Skin epidermis (tissue), 12 donors: Measurements from ENCODE around the gene ZBTB8A.
A peak's percentile ranks its signal among the peaks of the same experiment; 100 is the strongest.
"Not testable (repeated sequence)": the region's sequence is repeated elsewhere in the genome, so short reads cannot be mapped to it uniquely, and the experiment has no call there.

ENCODE experiments used
- H3K27ac ChIP-seq, 21 experiments: fragments of 200-600 bp; sonication (generic) in 11 of 21; one replicate each; pipeline ENCODE4 v1.5.0; 2020; ENCODE audit warnings: mild to moderate bottlenecking in 3 of 21, inconsistent platforms in 2 of 21, moderate library complexity in 2 of 21
- H3K4me3 ChIP-seq, 7 experiments: fragments of 200-600 bp; sonication (generic) in 2 of 7; one replicate each; pipeline ENCODE4 v1.5.0; 2020; ENCODE audit warnings: inconsistent platforms in 2 of 7, mild to moderate bottlenecking in 2 of 7, moderate library complexity in 1 of 7

Gene ZBTB8A

DNA sequence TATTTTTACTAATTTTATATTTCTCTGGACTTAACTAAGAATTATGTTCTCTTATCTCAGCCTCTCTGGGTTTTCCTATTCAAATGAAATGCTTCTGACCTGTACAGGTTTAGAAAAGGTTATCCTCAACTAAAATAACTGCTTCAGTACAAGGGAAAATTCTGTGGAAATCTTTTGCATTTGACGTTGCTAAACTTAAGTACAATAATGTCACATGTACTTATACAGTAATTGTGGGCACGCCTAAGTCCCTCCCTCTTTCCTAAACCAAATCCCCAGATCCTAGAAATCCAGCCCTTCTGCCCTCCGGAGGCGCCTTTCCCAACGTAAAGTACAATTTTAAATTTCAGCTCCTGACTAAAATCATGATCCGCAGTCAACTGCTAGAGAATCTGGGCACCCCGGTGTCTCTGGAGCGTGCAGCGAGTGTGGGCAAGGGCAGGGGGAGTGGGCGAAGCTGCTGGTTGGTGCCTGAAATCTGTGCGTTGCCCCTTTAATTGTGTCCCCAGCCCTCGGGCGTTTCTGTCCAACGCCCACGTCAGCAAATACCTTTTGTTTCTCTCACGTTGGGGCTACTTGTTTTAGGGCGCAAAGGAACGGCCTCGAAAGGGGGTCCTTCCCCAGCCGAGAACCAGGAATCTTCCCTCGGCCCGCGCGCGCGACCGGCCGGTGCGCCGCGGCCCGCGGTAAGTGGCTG lies at the start of gene ZBTB8A:
ZBTB8A (plus strand) TSS at position 541 of the 697 bp plus-strand sequence. CDS start 53,505 bp downstream, outside the sequence.
- Histone ChIP-seq H3K27ac (peak within 1 kb of the TSS in 17 of 21 experiments; percentile 27 to 79 (median 63)), H3K4me3 (peak within 1 kb of the TSS; percentile 43 to 59 (median 47))

DNA sequence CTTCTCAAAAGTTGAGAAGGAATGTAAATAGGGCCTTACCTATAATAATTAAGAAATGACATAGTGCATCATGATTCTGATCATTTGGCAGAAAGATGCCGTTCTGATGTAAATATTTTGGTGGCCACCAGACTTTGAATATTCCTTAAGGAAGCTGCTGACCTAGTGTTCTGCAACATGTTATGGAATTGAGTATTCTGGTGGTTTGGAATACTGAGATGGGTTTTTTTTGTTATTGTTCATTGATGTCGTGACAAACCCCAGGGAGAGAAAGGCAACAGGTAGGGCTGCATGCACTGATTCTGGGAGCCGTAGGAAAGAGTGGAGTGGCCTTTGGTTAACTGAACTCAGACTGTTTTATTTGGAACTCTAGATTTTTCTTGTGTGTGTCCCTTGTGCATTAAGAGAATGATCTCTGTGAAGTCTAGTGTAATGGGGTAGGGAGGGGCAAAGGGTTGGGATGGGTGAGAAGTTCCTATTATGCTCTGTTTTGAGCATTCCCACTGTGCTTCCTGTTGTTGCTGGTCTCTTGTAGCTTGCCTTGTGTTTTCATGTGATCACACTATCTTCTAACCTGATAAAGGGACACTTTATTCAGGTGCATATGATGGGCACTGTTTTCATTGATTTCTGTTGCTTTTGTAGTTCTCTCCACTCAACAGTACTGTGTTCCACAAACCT lies 49.3 kb upstream of the ZBTB8A start:
- H3K27ac ChIP-seq: no peak overlapping the region
- no peak overlapping the region for H3K4me3 ChIP-seq

DNA sequence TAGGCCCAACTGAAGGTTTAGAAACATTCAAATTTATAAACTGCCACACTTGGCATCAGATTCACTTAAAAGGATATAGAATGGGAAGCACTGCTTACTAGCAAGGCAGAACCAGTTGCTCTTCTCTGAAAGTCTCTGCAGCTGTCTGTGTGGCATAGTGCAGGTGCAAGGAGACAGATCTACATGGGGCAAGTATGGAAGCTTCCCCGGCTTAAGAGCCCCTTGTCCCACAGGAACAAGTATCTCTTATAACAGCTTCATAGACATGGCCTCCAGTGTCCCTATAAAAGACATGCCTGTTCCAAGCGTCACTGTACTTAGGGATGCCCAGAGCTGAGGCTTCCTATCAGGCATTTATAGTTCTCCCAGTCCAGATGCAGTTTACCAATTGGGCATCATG lies 47.8 kb upstream of the ZBTB8A start:
- H3K27ac ChIP-seq: no peak overlapping the region
- H3K4me3 ChIP-seq: no peak overlapping the region

DNA sequence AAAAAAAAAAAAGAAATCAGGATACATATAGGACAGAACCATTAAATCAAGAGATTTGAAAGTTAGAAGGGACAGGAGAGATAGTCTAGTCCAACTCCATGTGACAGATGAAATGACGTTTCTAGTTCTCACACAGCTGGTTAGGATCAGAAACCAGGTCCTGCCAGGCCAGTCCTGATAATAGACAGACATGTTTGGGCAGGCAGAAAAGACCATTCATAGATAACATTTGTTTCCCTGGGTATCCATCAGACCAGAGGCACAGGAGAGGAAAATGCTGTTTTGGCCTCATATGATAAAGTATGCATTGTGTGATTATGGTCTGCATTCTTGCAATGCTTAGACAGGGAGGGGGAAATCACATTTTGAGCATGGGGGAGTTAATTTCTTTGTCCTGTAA lies 45.0 kb upstream of the ZBTB8A start:
- Histone ChIP-seq H3K27ac (no peak overlapping the region), H3K4me3 (no peak overlapping the region)

DNA sequence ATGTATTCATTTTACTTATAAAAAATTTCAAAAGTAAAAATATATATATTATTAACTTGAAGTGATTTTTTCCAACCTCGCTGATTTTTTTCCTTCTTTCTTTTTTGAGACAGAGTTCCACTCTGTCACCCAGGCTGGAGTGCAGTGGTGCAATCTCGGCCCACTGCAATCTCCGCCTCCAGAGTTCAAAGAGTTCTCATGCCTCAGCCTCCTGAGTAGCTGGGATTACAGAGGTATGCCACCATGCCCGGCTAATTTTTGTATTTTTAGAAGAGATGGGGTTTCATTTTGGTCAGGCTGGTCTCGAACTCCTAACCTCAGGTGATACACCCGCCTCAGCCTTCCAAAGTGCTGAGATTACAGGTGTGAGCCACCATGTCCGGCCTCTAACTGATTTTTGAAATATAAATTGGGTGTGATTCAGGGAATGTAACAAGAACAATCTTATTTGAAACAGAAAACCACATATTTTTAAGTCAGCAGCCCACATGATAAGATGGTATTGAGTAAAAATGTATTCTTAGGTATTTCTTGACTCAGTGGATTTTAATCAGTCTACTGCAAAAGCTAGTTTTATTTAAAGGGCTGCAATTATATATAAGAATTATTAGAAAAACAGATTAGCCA lies 44.4 kb upstream of the ZBTB8A start:
- H3K27ac ChIP-seq: no peak overlapping the region
- H3K4me3 ChIP-seq: no peak overlapping the region

DNA sequence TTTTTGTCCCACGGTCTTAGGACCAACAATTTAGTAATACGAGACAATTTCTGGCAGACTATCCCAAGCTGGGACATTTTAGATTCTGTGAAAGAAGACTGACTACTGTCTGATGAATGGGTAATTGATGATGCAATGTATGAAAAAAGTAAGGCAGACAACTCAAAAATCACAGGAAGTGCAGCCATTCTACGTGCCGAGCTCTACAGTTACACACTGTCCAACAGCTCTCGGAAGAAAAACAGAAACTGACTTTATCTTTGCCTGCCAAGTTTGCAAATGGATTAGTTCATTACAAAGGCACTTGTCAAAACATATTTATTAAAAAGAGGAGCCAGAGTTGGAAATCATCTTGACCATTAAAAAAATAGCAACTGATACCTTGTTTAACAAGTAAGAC lies 43.1 kb upstream of the ZBTB8A start:
- no peak overlapping the region for H3K27ac ChIP-seq

DNA sequence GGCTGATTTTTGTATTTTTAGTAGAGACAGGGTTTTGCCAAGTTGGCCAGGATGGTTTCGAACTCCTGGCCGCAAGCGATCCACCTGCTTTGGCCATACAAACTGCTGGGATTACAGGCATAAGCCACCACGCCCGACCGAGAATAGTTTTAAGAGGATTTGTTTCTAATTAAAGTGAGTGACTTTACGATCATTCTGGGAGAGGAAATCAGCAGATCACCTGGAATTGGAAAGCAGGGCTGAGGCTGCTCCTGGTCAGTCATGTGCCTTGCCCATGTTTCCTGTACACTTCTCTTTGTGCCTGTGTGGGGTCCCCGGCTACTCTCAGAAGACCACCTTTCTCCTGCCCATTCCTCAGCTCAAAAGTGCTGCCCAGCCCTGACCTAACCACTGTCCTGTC lies 40.5 kb upstream of the ZBTB8A start:
- Histone ChIP-seq H3K27ac (no peak overlapping the region), H3K4me3 (no peak overlapping the region)

More for the DNA sequence above, 43.1 kb upstream of the ZBTB8A start:
- H3K4me3 ChIP-seq: no peak overlapping the region

DNA sequence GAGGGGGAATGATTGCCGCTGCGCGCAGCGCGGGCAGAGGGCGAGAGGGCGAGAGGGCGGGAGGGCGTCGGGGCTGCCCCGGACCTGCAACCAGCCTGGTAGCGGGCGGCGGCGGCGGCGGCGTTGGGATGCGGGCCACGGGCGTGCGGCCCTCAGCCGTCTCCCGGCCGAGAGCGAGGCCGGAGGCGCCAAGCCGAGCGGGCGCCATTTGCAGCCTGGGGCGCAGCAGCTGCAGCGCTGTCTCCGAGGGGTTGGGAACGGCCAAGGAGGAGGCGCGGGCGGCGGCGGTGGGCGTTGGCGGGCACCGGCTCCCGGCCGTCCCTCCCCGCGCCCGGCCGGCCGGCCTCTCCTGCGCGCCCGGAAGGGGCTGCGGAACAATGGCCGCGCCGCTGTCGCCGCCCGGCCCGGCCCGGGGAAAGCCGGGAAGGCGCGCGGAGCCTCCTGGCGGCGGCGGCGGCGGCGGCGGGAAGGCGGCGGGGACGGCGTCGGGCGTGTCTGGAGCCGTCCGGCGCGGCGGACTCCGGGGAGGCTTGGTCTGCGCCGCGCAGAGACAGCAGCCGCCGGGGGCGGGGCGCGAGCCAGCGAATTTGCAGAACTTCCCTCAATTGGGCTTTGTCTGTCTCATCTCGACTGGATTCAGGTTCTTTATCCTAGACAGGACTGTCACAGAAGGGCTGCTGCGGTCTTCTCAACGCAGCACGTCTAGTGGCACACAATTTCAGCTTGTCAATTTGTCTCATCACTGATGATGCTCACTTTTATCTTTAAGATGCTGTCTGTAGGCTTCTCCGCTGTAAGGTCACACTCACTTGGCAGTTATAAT lies 38.6 kb upstream of the ZBTB8A start:
- peak overlapping the region; percentile 58 to 87 (median 71) for H3K4me3 ChIP-seq
- H3K27ac ChIP-seq: peak overlapping the region; percentile 72 to 95 (median 89)

DNA sequence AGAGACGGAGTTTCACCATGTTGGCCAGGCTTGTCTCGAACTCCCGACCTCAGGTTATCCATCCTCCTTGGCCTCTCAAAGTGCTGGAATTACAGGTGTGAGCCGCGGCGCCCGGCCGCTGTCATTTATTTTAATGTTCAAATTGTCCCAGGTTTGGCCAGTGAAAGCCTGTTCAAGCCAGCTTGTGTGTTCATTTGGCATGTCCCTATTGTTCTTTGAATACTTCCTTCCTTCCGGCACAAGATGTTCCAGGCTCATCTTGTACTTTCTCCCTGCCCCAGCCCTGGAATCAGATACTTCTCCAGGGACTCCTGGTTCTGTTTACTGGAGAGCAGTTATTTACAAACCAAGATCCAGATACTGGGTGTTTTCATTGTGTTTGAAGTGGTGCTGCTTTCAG lies 37.4 kb upstream of the ZBTB8A start:
- no peak overlapping the region for H3K4me3 ChIP-seq
- peak overlapping the region in 7 of 21 experiments; percentile 28 to 95 (median 91) for H3K27ac ChIP-seq

DNA sequence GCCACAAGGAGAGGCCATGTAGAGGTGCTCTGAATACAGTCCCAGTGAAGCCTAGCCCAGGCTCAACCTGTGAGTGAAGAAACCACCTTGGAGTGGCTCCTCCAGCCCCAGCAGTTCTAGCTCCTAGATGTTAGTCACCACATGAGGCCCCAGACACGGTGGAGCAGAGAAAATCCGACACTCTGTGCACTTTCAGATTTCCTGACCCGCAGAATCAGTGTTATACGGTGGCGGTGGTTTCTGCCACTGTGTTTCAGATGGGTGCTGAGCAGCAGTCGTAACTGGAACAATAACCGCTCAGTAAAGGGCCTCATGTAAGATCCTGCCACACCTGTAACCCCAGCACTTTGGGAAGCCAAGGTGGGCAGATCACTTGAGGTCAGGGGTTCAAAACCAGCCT lies 36.1 kb upstream of the ZBTB8A start:
- Histone ChIP-seq H3K4me3 (no peak overlapping the region), H3K27ac (no peak overlapping the region)

DNA sequence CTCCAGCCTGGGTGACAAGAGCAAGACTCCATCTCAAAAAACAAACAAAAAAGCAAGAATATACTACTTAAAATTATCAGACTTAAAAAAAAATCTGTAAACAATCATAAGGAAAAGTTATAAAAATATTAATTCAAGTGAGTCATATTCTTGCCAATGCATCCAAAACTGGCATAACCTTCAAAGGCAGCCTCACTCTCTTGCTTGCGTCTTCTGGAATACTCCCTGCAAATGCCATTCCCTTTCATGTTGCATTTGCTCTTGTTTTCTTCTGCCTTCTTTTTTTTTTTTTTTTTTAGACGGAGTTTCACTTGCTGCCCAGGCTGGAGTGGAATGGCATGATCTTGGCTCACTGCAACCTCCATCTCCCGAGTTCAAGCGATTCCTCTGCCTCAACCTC lies 32.2 kb upstream of the ZBTB8A start:
- H3K4me3 ChIP-seq: no peak overlapping the region
- H3K27ac ChIP-seq: no peak overlapping the region

DNA sequence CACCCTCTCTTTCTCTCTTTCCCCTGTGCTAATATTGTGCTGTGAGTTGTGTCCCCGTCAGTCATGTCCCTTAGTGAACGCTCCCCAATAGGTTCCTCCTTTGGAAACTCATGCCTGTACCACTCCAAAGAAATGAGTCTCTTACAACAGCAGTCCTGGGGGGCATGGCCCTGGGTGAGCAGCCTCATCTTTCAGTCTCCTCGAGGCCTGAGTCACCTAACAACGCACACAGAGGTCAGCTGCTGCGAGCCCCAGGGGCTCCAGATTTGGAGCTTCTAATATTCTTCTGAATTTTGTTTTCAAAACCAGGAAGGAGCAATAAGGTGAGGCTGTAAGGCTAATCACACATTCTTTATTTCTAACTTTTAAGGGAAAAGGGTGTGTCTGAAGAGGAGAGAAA lies 30.5 kb upstream of the ZBTB8A start:
- H3K27ac ChIP-seq: no peak overlapping the region
- no peak overlapping the region for H3K4me3 ChIP-seq

DNA sequence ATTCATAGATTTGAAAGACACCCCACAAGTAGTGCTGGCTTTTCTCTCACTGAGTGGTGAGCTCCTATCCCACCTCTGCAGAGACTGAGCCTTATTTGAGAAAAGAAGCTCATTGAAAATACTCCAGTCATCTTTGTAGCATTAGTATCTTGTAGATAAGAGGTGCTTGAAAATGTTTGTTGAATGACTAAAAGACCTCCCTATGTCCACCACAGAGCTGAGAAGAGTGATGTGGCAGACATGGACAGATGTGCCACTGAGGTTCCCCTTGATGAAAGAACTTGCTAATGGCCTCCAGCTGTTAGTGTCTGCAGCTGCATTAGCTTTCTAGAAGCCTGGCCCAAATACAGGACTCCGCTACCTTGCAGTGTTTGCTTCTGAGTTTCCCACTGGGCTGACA lies 29.3 kb upstream of the ZBTB8A start:
- no peak overlapping the region for H3K4me3 ChIP-seq
- no peak overlapping the region for H3K27ac ChIP-seq

DNA sequence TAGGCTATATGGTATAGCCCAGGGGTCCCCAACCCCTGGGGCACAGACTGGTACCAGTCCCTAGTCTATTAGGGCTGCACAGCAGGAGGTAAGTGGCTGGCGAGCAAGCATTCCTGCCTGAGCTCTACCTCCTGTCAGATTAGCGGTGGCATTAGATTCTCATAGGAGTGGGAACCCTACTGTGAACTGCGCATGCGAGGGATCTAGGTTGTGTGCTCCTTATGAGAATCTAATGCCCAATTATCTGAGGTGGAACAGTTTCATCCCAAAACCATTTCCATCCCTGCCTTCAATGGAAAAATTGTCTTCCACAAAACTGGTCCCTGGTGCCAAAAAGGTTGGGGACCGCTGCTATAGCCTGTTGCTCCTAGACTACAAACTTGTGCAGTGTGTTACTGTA lies 22.8 kb upstream of the ZBTB8A start:
- Histone ChIP-seq H3K4me3 (no peak overlapping the region), H3K27ac (no peak overlapping the region)

DNA sequence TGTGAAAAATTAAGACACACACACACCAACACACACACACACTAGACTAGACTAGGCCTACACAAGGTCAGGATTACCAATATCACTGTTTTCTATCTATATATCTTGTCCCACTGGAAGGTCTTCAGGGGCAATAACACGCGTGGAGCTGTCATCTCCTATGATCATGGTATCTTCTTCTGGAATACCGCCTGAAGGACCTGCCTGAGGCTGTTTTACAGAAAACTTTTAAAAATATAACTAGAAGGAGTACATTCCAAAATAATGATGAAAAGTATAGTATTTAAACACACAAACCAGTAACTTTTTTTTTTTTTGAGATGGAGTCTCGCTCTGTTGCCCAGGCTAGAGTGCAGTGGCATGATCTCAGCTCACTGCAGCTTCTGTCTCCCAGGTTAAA lies 20.3 kb upstream of the ZBTB8A start:
- H3K27ac ChIP-seq: no peak overlapping the region
- H3K4me3 ChIP-seq: no peak overlapping the region

DNA sequence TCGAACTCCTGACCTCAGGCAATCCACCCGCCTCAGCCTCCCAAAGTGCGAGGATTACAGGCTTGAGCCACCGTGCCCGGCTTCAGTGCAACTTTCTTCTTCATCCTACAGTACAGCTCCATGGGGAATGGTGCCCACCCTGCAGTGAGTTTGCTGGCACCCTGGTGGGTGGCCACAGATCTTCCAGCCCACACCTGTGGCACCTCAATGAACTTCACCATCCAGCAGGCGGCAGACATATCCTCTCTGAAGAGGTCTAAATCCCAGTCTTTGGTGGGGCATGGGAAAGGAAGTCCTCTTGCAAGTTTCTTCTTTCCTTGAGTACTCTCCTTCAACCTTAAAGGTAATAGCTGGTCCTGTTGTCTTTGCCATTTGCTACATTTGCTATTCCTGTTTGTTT lies 18.1 kb upstream of the ZBTB8A start:
- Histone ChIP-seq H3K4me3 (peak overlapping the region in 4 of 7 experiments; percentile 19 to 36 (median 32)), H3K27ac (no peak overlapping the region)

DNA sequence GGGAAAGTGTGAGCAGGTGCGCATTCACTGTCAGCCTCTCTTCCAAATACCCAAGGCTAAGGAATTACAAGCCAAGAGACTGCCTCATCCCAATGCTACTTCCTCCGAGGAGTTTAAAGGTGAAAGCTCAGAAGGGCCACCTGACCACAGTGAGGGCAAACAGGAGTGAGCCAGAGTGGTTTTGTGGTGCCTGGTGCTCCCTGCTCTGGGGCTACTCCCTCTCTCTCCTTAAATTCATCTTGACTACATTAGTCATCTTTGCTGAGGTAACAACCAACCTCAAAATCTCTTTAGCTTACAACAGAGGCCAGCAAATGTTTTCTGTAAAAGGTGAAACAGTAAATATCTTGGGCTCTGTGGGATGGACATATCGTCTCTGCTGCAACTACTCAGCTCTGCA lies 14.2 kb upstream of the ZBTB8A start:
- no peak overlapping the region for H3K27ac ChIP-seq
- H3K4me3 ChIP-seq: no peak overlapping the region

DNA sequence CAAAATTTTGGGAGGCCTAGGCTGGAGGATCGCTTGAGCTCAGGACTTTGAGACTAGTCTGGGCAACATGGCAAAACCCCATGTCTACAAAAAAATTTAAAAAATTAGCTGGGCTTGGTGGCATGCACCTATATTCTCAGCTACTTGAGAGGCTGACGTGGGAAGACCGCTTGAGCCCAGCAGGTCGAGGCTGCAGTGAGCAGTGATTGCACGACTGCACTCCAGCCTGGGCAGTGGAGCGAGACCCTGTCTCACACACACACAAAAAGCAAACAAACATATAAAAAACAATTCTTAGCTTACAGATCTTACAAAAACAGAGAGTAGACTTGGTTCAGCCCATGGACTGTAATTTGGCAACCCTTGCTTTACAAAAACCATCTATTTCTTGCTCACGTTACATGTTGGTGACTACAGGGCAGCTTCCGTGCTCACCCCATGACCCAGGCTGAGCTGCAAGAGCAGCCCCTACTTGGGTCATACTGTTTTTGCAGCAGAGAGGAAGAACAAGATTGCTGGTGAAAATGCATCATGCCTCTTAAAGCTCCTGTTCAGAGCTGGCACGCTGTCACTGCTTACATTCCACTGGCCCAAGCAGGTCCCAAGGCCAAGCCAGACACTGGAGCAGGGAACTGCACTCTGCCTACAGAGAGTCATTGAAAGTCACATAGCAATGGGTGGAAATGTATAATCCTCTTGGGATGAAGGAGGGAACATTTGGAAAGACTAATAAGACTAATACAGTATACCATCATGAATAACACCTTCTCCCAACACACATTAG lies 13.4 kb upstream of the ZBTB8A start:
- Histone ChIP-seq H3K27ac (no peak overlapping the region), H3K4me3 (no peak overlapping the region)

DNA sequence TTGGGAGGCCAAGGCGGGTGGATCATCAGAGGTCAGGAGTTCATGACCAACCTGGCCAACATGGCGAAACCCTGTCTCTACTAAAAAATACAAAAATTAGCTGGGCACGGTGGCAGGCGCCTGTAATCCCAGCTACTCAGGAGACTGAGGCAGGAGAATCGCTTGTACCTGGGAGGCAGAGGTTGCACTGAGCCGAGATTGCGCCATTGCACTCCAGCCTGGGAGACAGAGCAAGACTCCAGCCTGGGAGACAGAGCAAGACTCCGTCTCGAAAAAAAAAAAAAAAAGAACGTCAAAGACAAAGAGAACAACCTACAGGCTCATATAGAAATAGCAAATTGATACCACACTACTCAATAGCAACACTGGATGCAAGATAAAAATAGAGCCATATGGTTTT lies 10.7 kb upstream of the ZBTB8A start:
- not testable (repeated sequence) for H3K4me3 ChIP-seq, H3K27ac ChIP-seq
